Measurements from ENCODE around the gene N4BP3. TPM values are rescaled to one million over a fixed set of nuclear protein-coding genes. Genes with fewer than 3 reads are reported as not detected.

N4BP3 gene
- total RNA-seq, 1 experiment from 2014 or later, result 0.33 TPM

DNA sequence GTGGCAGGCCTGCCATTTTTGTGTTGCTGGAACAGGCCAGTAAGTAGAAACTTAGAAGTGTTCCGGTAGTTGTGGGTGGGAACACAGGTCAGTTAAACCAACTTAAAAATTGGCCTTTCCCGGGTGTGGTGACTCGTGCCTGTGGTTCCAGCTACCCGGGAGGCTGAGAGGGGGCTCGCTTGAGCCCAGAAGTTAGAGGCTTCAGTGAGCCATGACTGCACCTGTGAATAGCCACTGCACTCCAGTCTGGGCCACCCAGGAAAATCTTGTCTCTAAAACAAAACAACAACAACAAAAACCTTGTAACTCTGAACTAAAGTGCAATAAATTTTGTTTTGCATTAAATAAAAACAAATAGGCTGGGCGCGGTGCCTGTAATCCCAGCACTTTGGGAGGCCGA, 41.7 kb downstream of the N4BP3 start:
- intact Hi-C loops (cut with micrococcal nuclease), result no loop called here
- no peaks in the 10 kb centered on the region for H3K9me3 Mint-ChIP-seq (ENCODE audit: unreplicated experiment)
- no peak overlapping the region for H3K4me3 Mint-ChIP-seq (ENCODE audit: unreplicated experiment)
- ChIA-PET POLR2A (interaction anchor here (0.8 to 1.3 kb wide), 6 partner anchors 9 to 78 kb away, joined by 3 to 4 read pairs (median 4); partner anchors contain the start of gene HNRNPAB), CTCF (interaction anchor here (0.6 to 7.0 kb wide), 5 partner anchors 9 to 79 kb away, joined by 3 to 64 read pairs (median 4); no protein-coding TSS in a partner anchor)
- H3K36me3 Mint-ChIP-seq (ENCODE audit: insufficient read depth, unreplicated experiment), result peaks cover 33% of the 10 kb centered on the region
- TF ChIP-seq, protein P1, sequence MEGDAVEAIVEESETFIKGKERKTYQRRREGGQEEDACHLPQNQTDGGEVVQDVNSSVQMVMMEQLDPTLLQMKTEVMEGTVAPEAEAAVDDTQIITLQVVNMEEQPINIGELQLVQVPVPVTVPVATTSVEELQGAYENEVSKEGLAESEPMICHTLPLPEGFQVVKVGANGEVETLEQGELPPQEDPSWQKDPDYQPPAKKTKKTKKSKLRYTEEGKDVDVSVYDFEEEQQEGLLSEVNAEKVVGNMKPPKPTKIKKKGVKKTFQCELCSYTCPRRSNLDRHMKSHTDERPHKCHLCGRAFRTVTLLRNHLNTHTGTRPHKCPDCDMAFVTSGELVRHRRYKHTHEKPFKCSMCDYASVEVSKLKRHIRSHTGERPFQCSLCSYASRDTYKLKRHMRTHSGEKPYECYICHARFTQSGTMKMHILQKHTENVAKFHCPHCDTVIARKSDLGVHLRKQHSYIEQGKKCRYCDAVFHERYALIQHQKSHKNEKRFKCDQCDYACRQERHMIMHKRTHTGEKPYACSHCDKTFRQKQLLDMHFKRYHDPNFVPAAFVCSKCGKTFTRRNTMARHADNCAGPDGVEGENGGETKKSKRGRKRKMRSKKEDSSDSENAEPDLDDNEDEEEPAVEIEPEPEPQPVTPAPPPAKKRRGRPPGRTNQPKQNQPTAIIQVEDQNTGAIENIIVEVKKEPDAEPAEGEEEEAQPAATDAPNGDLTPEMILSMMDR (IDR thresholded peaks at IDR 0.05; ENCODE audit: unreplicated experiment), result no peak
- H3K27ac Mint-ChIP-seq (ENCODE audit: low read depth, unreplicated experiment), result no peak overlapping the region
- no peaks in the 10 kb centered on the region for H3K27me3 Mint-ChIP-seq (ENCODE audit: insufficient read depth, unreplicated experiment)
- DNase-seq (ENCODE audit: unreplicated experiment), result no peak
- no TSS peak for BruUV-seq (replicated peaks)
- H3K4me1 Mint-ChIP-seq (ENCODE audit: insufficient read depth, unreplicated experiment), result peaks cover 11% of the 10 kb centered on the region

DNA sequence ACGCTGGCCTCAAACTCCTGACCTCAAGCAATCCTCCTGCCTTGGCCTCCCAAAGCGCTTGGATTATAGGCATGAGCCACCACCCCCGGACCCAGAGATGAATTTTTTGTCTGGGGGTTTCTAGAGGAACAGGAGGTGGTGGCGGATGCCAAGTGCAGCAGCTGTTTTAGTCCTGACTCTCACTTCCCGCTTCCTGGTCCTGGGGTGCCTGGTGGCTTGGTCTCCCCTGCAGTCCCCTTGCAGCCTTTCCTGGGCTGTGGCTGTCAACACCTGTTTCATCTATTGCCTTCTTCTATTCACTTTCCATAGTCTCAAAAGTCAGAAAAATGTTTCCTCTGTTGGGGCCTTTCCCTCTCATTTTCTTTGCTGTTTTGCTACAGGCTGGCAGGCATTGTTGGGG, 46.8 kb downstream of the N4BP3 start:
- POLR2A ChIA-PET, result no interaction called here
- Mint-ChIP-seq H3K4me3 (ENCODE audit: unreplicated experiment) (no peak overlapping the region), H3K27ac (ENCODE audit: low read depth, unreplicated experiment) (no peak overlapping the region), H3K36me3 (ENCODE audit: insufficient read depth, unreplicated experiment) (no peaks in the 10 kb centered on the region), H3K27me3 (ENCODE audit: insufficient read depth, unreplicated experiment) (peaks cover 33% of the 10 kb centered on the region), H3K9me3 (ENCODE audit: unreplicated experiment) (no peaks in the 10 kb centered on the region), H3K4me1 (ENCODE audit: insufficient read depth, unreplicated experiment) (no peaks in the 10 kb centered on the region)
- TF ChIP-seq, protein P1 (IDR thresholded peaks at IDR 0.05; ENCODE audit: unreplicated experiment), result no peak
- intact Hi-C loops (cut with micrococcal nuclease), result loop anchor here (10.0 kb wide), 1 partner anchor 555 kb away; the partner anchor contains the start of gene B4GALT7
- CTCF ChIA-PET, result interaction anchor here (0.7 to 1.0 kb wide), 3 partner anchors 15 to 85 kb away, joined by 3 to 6 read pairs (median 3); no protein-coding TSS in a partner anchor
- no TSS peak for BruUV-seq (replicated peaks)
- no peak for DNase-seq (ENCODE audit: unreplicated experiment)

DNA sequence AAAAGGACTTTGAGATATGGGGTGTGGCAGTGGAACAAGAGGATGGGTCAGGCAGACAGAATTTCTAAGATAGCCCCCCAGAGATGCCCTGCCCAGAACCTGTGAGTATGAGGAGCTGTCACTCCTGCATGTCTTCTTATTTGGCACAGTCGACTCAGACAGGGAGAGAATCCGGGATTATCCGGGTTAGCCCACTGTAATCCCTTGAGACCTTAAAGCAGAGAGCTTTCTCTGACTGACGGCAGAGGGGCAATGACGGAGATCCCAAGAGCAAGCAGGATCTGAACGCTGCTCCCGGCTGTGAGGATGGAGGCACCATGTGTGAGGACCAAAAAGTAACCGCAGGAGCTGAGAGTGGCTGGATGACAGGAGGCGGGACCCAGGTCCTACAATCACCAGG, 49.1 kb downstream of the N4BP3 start:
- no TSS peak for BruUV-seq (replicated peaks)
- POLR2A ChIA-PET, result interaction anchor here (0.6 to 1.5 kb wide), 3 partner anchors 9 to 87 kb away, joined by 3 to 4 read pairs (median 4); partner anchors contain the start of gene NHP2
- H3K27ac Mint-ChIP-seq (ENCODE audit: low read depth, unreplicated experiment), result no peak overlapping the region
- H3K4me1 Mint-ChIP-seq (ENCODE audit: insufficient read depth, unreplicated experiment), result no peaks in the 10 kb centered on the region
- CTCF ChIA-PET, result interaction anchor here (0.7 to 3.3 kb wide), 7 partner anchors 9 to 555 kb away, joined by 4 to 81 read pairs (median 6); partner anchors contain the start of gene NHP2
- no peaks in the 10 kb centered on the region for H3K36me3 Mint-ChIP-seq (ENCODE audit: insufficient read depth, unreplicated experiment)
- H3K9me3 Mint-ChIP-seq (ENCODE audit: unreplicated experiment), result no peaks in the 10 kb centered on the region
- no peak for DNase-seq (ENCODE audit: unreplicated experiment)
- intact Hi-C loops (cut with micrococcal nuclease), result loop anchor here (10.0 kb wide), 1 partner anchor 558 kb away; the partner anchor contains the start of gene B4GALT7
- no peak overlapping the region for H3K4me3 Mint-ChIP-seq (ENCODE audit: unreplicated experiment)
- H3K27me3 Mint-ChIP-seq (ENCODE audit: insufficient read depth, unreplicated experiment), result peaks cover 33% of the 10 kb centered on the region
- TF ChIP-seq, protein P1 (IDR thresholded peaks at IDR 0.05; ENCODE audit: unreplicated experiment), result no peak

DNA sequence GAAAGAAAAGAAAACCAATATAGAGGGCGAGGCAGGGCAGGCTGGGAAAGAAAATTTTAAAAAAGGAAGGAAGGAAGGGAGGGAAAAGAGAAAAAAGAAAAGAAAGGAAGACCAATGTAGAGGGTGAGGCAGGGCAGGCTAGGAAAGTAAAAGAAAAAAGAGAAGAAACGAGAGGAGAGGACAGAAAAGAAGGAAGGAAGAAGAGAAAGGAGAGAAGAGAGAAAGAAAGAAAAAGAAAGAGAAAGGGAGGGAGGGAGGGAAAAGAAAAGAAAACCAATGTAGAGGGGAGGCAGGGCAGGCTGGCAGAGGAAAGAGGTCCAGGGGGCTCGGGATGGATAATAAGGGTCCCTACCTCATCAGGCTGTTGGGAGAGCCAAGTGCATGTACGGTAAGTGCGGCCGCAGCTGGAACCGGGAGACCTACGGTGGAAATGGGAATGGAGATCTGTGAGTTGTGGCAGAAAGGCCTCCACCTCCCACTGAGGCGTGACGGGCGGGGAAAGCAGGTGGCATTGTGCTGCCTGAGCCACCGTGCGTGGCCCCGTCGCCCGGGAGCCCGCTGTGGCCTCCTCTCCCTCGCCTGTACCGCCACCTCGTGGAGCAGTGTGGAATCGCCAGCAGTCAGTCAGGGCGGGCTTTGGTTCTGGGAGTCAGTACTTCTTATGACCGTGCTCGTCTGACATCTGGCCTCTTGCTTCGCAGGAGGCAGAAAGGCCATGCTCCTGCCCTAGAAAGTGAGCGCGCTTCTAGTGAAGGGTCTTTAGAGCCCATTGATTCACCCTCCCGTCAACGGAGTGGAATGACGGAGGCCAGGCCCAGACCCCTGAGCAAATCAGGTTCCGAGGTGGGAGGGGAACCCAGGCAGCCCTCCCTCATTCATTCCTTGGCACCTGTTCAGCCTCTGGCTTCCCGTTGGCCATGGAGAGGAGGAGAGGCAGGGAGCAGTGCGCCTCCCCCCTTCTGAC, 50.7 kb downstream of the N4BP3 start:
- H3K4me1 Mint-ChIP-seq (ENCODE audit: insufficient read depth, unreplicated experiment), result no peaks in the 10 kb centered on the region
- H3K27me3 Mint-ChIP-seq (ENCODE audit: insufficient read depth, unreplicated experiment), result peaks cover 33% of the 10 kb centered on the region
- no peaks in the 10 kb centered on the region for H3K9me3 Mint-ChIP-seq (ENCODE audit: unreplicated experiment)
- peak; percentile 88 for DNase-seq (ENCODE audit: unreplicated experiment)
- ChIA-PET POLR2A (no interaction called here), CTCF (interaction anchor here (0.7 to 3.3 kb wide), 12 partner anchors 9 to 96 kb away, joined by 3 to 81 read pairs (median 4); partner anchors contain the start of gene NHP2)
- H3K27ac Mint-ChIP-seq (ENCODE audit: low read depth, unreplicated experiment), result no peak overlapping the region
- BruUV-seq (replicated peaks), result no TSS peak
- H3K4me3 Mint-ChIP-seq (ENCODE audit: unreplicated experiment), result peak overlapping the region; percentile 8
- no peaks in the 10 kb centered on the region for H3K36me3 Mint-ChIP-seq (ENCODE audit: insufficient read depth, unreplicated experiment)
- intact Hi-C loops (cut with micrococcal nuclease), result loop anchor here (1.0 to 10.0 kb wide), 2 partner anchors 88 to 559 kb away; partner anchors contain the start of gene B4GALT7
- TF ChIP-seq, protein P1 (IDR thresholded peaks at IDR 0.05; ENCODE audit: unreplicated experiment), result peak; percentile 100
